Mesenchymal stem cell (in vitro differentiated cells and primary cell): Measurements from ENCODE around the gene RUFY4.

Experiments used
- DNase-seq: peaks from one replicate; pipeline ENCODE4 v3.0.0-alpha.2; 2013
- H2AFZ ChIP-seq: one replicate; pipeline ENCODE4 v1.6.1; 2013; ENCODE audit warnings: low read depth, mild to moderate bottlenecking, control low read depth, inconsistent platforms, low read length, moderate library complexity
- H2AK5ac ChIP-seq: 2 replicates; pipeline ENCODE4 v1.6.1; 2013; ENCODE audit warnings: low read length, moderate library complexity, mild to moderate bottlenecking, inconsistent platforms; ENCODE audit not compliant: severe bottlenecking
- H2BK120ac ChIP-seq: one replicate; pipeline ENCODE4 v1.6.1; 2013; ENCODE audit warnings: low read depth, mild to moderate bottlenecking, inconsistent platforms, low read length, moderate library complexity
- H2BK12ac ChIP-seq, 2 experiments: one replicate each; pipeline ENCODE4 v1.6.1; 2013; ENCODE audit warnings: inconsistent platforms in 2 of 2, low read length in 2 of 2, mild to moderate bottlenecking in 2 of 2, moderate library complexity in 2 of 2, control low read depth in 1 of 2
- H2BK15ac ChIP-seq: one replicate; pipeline ENCODE4 v1.6.1; 2013; ENCODE audit warnings: mild to moderate bottlenecking, low read depth, inconsistent platforms; ENCODE audit not compliant: poor library complexity, severe bottlenecking
- H2BK5ac ChIP-seq: 2 replicates; pipeline ENCODE4 v1.6.1; 2013; ENCODE audit warnings: low read depth, mild to moderate bottlenecking, low read length, control low read depth, inconsistent platforms; ENCODE audit not compliant: poor library complexity, severe bottlenecking
- H3K14ac ChIP-seq, 2 experiments: one replicate each; pipeline ENCODE4 v1.6.1; 2013; ENCODE audit warnings: inconsistent platforms in 2 of 2, low read length in 2 of 2, control low read depth in 1 of 2, mild to moderate bottlenecking in 1 of 2, moderate library complexity in 1 of 2
- H3K18ac ChIP-seq, 2 experiments: one replicate each; pipeline ENCODE4 v1.6.1; 2013; ENCODE audit warnings: inconsistent platforms in 2 of 2, low read length in 2 of 2, control low read depth in 1 of 2, low read depth in 1 of 2, mild to moderate bottlenecking in 1 of 2
- H3K23ac ChIP-seq, 2 experiments: one replicate each; pipeline ENCODE4 v1.6.1; 2013; ENCODE audit warnings: inconsistent platforms in 2 of 2, low read length in 2 of 2, mild to moderate bottlenecking in 2 of 2, moderate library complexity in 2 of 2, control low read depth in 1 of 2
- H3K27ac ChIP-seq: 2 replicates; pipeline ENCODE4 v1.5.1; 2013; ENCODE audit warnings: mild to moderate bottlenecking, moderate library complexity, low read length, control low read depth, inconsistent platforms; ENCODE audit not compliant: poor library complexity, severe bottlenecking
- H3K27me3 ChIP-seq, 2 experiments: 2 replicates each; pipeline versions ENCODE4 v1.6.1 to v1.7.0; 2013; ENCODE audit warnings: low read length in 2 of 2, mild to moderate bottlenecking in 2 of 2, moderate library complexity in 2 of 2, control low read depth in 1 of 2, inconsistent platforms in 1 of 2; ENCODE audit not compliant: control insufficient read depth in 1 of 2, insufficient read depth in 1 of 2
- H3K36me3 ChIP-seq, 2 experiments: 2 replicates each; pipeline versions ENCODE4 v1.6.1 to v1.7.0; 2013; ENCODE audit warnings: low read length in 2 of 2, control low read depth in 1 of 2, inconsistent platforms in 1 of 2, low read depth in 1 of 2, mild to moderate bottlenecking in 1 of 2; ENCODE audit not compliant: insufficient read depth in 2 of 2, control insufficient read depth in 1 of 2
- H3K4ac ChIP-seq, 2 experiments: one replicate each; pipeline ENCODE4 v1.6.1; 2013; ENCODE audit warnings: inconsistent platforms in 2 of 2, low read length in 2 of 2, mild to moderate bottlenecking in 2 of 2, moderate library complexity in 2 of 2, control low read depth in 1 of 2, low read depth in 1 of 2
- H3K4me1 ChIP-seq: 2 replicates; pipeline ENCODE4 v1.6.1; 2013; ENCODE audit warnings: low read depth, low read length, control low read depth; ENCODE audit not compliant: control insufficient read depth, insufficient read depth
- H3K4me2 ChIP-seq: 2 replicates; pipeline ENCODE4 v1.6.1; 2013; ENCODE audit warnings: low read length, mild to moderate bottlenecking, inconsistent platforms; ENCODE audit not compliant: poor library complexity, severe bottlenecking
- H3K4me3 ChIP-seq, 2 experiments: 2 replicates each; pipeline versions ENCODE4 v1.5.1 to v1.7.0; 2013; ENCODE audit warnings: low read length in 2 of 2, mild to moderate bottlenecking in 2 of 2, control low read depth in 1 of 2, low read depth in 1 of 2; ENCODE audit not compliant: insufficient read depth in 1 of 2
- H3K79me1 ChIP-seq: replicated peaks from 2 replicates; pipeline ENCODE4 v1.6.1; 2013; ENCODE audit warnings: mild to moderate bottlenecking, control low read depth, low read length, inconsistent platforms; ENCODE audit not compliant: poor library complexity, severe bottlenecking
- H3K9ac ChIP-seq: 2 replicates; pipeline ENCODE4 v1.7.0; 2013; ENCODE audit warnings: mild to moderate bottlenecking, low read length, moderate library complexity
- H3K9me3 ChIP-seq: 2 replicates; pipeline ENCODE4 v1.7.0; 2013; ENCODE audit warnings: mild to moderate bottlenecking, low read length; ENCODE audit not compliant: control insufficient read depth
- H4K8ac ChIP-seq: one replicate; pipeline ENCODE4 v1.6.1; 2013; ENCODE audit warnings: inconsistent platforms, mild to moderate bottlenecking, low read length, moderate library complexity
- H4K91ac ChIP-seq: one replicate; pipeline ENCODE4 v1.6.1; 2013; ENCODE audit warnings: mild to moderate bottlenecking, low read length, inconsistent platforms
- WGBS: methylation state at CpG from one replicate; pipeline ENCODE4 v1.1.7; 2013; ENCODE audit warnings: mixed read lengths; 5-methylcytosine and 5-hydroxymethylcytosine counted together

Gene RUFY4

GRCh38 chr2:218082586-218083351 is 13.7 kb downstream of the RUFY4 start:
- Histone ChIP-seq H2AFZ (no peak overlapping the region), H3K4me3 (no peak overlapping the region), H3K14ac (peak overlapping the region in 1 of 2 experiments; percentile 2), H2BK12ac (no peak overlapping the region), H3K4me1 (peaks cover 7% of the 10 kb centered on the region), H2BK120ac (no peak overlapping the region), H3K18ac (no peak overlapping the region), H3K4ac (no peak overlapping the region), H3K79me1 (no peaks in the 10 kb centered on the region), H2BK5ac (no peak overlapping the region), H3K27me3 (peaks cover 13 to 51% of the 10 kb centered on the region in 2 experiments), H3K23ac (no peak overlapping the region), H3K9me3 (peaks cover 15% of the 10 kb centered on the region), H3K9ac (no peak overlapping the region), H3K4me2 (no peak overlapping the region), H4K91ac (no peak overlapping the region), H3K27ac (no peak overlapping the region), H3K36me3 (no peaks in the 10 kb centered on the region), H2AK5ac (no peak overlapping the region), H4K8ac (no peak overlapping the region), H2BK15ac (no peak overlapping the region)
- WGBS, result 90% methylated on average over 10 of the region's 14 CpGs
- no peak for DNase-seq

- H3K9me3 ChIP-seq, result peaks cover 15% of the 10 kb centered on the region
- no peak overlapping the region for H2AK5ac ChIP-seq
- no peak overlapping the region for H2BK120ac ChIP-seq
- no peak overlapping the region for H2BK15ac ChIP-seq
- H3K79me1 ChIP-seq, result no peaks in the 10 kb centered on the region
- no peak overlapping the region for H2BK5ac ChIP-seq
- H3K14ac ChIP-seq, result no peak overlapping the region
- no peak overlapping the region for H3K9ac ChIP-seq
- no peak overlapping the region for H4K91ac ChIP-seq
- peaks cover 15 to 46% of the 10 kb centered on the region in 2 experiments for H3K27me3 ChIP-seq
- peaks cover 7% of the 10 kb centered on the region for H3K4me1 ChIP-seq
- H3K4me2 ChIP-seq, result no peak overlapping the region
- 78% methylated on average over 3 of the region's 3 CpGs for WGBS
- no peak overlapping the region for H2BK12ac ChIP-seq
- H3K18ac ChIP-seq, result no peak overlapping the region
- no peak overlapping the region for H3K27ac ChIP-seq
- no peak for DNase-seq
- H4K8ac ChIP-seq, result no peak overlapping the region
- no peak overlapping the region for H3K4me3 ChIP-seq
- no peaks in the 10 kb centered on the region for H3K36me3 ChIP-seq
- no peak overlapping the region for H2AFZ ChIP-seq
- H3K23ac ChIP-seq, result no peak overlapping the region
- H3K4ac ChIP-seq, result no peak overlapping the region
Observed at GRCh38 chr2:218083352-218083676, 14.3 kb downstream of the RUFY4 start.

- no peak overlapping the region for H2BK15ac ChIP-seq
- H4K8ac ChIP-seq, result no peak overlapping the region
- H3K9ac ChIP-seq, result no peak overlapping the region
- no peak overlapping the region for H3K4me3 ChIP-seq
- no peaks in the 10 kb centered on the region for H3K36me3 ChIP-seq
- H2AK5ac ChIP-seq, result no peak overlapping the region
- peaks cover 24 to 51% of the 10 kb centered on the region in 2 experiments for H3K27me3 ChIP-seq
- no peak overlapping the region for H3K27ac ChIP-seq
- no peak overlapping the region for H3K18ac ChIP-seq
- H2BK5ac ChIP-seq, result no peak overlapping the region
- no peak overlapping the region for H3K23ac ChIP-seq
- H3K14ac ChIP-seq, result no peak overlapping the region
- H3K4me2 ChIP-seq, result no peak overlapping the region
- no peak overlapping the region for H2AFZ ChIP-seq
- DNase-seq, result no peak
- H3K4me1 ChIP-seq, result peaks cover 6% of the 10 kb centered on the region
- H4K91ac ChIP-seq, result no peak overlapping the region
- no peak overlapping the region for H2BK120ac ChIP-seq
- no peak overlapping the region for H2BK12ac ChIP-seq
- no peaks in the 10 kb centered on the region for H3K79me1 ChIP-seq
- H3K9me3 ChIP-seq, result peaks cover 15% of the 10 kb centered on the region
- H3K4ac ChIP-seq, result no peak overlapping the region
Observed at GRCh38 chr2:218086478-218086877, 17.4 kb downstream of the RUFY4 start.

- Histone ChIP-seq H3K27me3 (peaks cover 41 to 65% of the 10 kb centered on the region in 2 experiments), H2BK120ac (no peak overlapping the region), H2BK12ac (no peak overlapping the region), H4K91ac (no peak overlapping the region), H3K4me2 (no peak overlapping the region), H3K4me1 (no peaks in the 10 kb centered on the region), H2BK15ac (no peak overlapping the region), H3K4me3 (no peak overlapping the region), H2AK5ac (no peak overlapping the region), H3K79me1 (no peaks in the 10 kb centered on the region), H3K23ac (no peak overlapping the region), H3K27ac (no peak overlapping the region), H2AFZ (no peak overlapping the region), H3K18ac (no peak overlapping the region), H3K4ac (no peak overlapping the region), H3K14ac (no peak overlapping the region), H3K9ac (no peak overlapping the region), H2BK5ac (no peak overlapping the region), H3K36me3 (no peaks in the 10 kb centered on the region), H4K8ac (no peak overlapping the region), H3K9me3 (peaks cover 15% of the 10 kb centered on the region)
- WGBS, result 51% methylated on average over 5 of the region's 8 CpGs
- DNase-seq, result peak; percentile 35
Observed at GRCh38 chr2:218089259-218089658, 20.2 kb downstream of the RUFY4 start.
